Activated T-helper 2 cell treated with anti-CD3 and anti-CD28 coated beads, Interferon-gamma antibody, Interleukin-2, Interleukin-4, amounts not matched to agents 10 μg/mL and 5 μg/mL and 100 μg/mL, durations not matched to agents 14 hours and 24 hours and 36 hours (primary cell): ENCODE results near the gene KIF6. TPM values are rescaled to one million over a fixed set of nuclear protein-coding genes. Genes with fewer than 3 reads are reported as not detected.

Source experiments
- DNase-seq: peaks from one replicate; pipeline ENCODE4 v3.0.0; 2021; ENCODE audit warnings: low spot score
- H3K27ac Mint-ChIP-seq: one replicate; pipeline ENCODE4 v1.8.0; 2021; ENCODE audit warnings: mixed read lengths
- H3K27me3 Mint-ChIP-seq: one replicate; pipeline ENCODE4 v1.8.0; 2021; ENCODE audit warnings: low read depth, mixed read lengths
- H3K36me3 Mint-ChIP-seq: one replicate; pipeline ENCODE4 v1.8.0; 2021; ENCODE audit warnings: low read depth, mixed read lengths
- H3K4me1 Mint-ChIP-seq: one replicate; pipeline ENCODE4 v1.8.0; 2021; ENCODE audit warnings: low read depth, mixed read lengths
- H3K4me3 Mint-ChIP-seq: one replicate; pipeline ENCODE4 v1.8.0; 2021; ENCODE audit warnings: low read depth, mild to moderate bottlenecking, moderate library complexity, mixed read lengths
- H3K9me3 Mint-ChIP-seq: one replicate; pipeline ENCODE4 v1.8.0; 2021; ENCODE audit warnings: mixed read lengths
- intact Hi-C: fragments of 100-400 bp; cut with micrococcal nuclease; formaldehyde crosslinking; loops from one replicate; pipeline ENCODE4 v1.15.1; 2023
- total RNA-seq: library from RNA; stranded (reverse); gene quantifications from 2 replicates; pipeline ENCODE4 v1.2.3, GENCODE V29; 2022

KIF6 gene
- total RNA-seq, 1 donor from 2014 or later = 0.25 TPM

DNA sequence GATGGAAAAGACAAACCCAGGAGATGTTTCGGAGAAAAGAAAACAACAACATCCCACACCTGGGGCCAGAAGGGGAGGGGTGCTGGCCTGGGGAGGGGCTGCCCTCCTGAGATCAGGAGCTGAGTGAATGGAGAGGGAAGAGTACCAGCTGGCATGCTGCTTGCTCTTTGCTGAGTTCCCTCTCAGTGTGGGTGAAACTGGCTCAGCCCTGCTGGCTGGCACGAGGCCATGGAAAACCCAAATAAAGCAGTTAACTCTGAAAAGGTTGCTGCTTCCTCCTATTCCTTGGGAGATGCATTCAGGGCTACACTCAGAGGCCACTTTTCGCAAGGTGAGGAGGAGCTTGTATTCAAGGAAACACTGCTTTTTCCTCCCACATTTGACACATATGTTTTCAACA, 394.7 kb downstream of the KIF6 start:
- H3K36me3 Mint-ChIP-seq = no peaks in the 10 kb centered on the region
- intact Hi-C loops = no loop called here
- no peak for DNase-seq
- H3K27me3 Mint-ChIP-seq = peaks cover 15% of the 10 kb centered on the region
- H3K9me3 Mint-ChIP-seq = no peaks in the 10 kb centered on the region
- H3K4me1 Mint-ChIP-seq = no peaks in the 10 kb centered on the region
- no peak overlapping the region for H3K27ac Mint-ChIP-seq
- H3K4me3 Mint-ChIP-seq = no peak overlapping the region

DNA sequence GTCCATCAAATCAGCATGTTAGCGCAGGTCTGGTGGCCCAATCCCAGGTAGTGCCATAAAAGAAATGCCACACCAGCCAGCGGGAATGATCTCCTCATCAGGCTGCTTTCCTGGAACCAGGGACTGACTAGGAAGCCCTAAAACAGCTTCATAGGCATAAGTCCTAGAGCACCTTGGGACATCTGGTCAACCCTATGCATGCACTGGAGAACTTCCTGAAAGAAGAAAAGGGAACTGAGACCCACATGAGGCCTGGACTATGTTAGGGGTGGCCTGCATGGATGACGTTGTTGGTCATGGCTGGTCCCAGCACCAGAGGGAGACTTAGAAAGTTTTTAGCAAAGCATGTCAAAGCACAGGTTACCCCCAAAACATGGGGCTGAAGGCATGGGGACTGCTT, 395.2 kb downstream of the KIF6 start:
- H3K4me1 Mint-ChIP-seq = no peaks in the 10 kb centered on the region
- DNase-seq = no peak
- no peaks in the 10 kb centered on the region for H3K36me3 Mint-ChIP-seq
- H3K9me3 Mint-ChIP-seq = no peaks in the 10 kb centered on the region
- peaks cover 20% of the 10 kb centered on the region for H3K27me3 Mint-ChIP-seq
- H3K27ac Mint-ChIP-seq = no peak overlapping the region
- no peak overlapping the region for H3K4me3 Mint-ChIP-seq
- intact Hi-C loops = no loop called here

DNA sequence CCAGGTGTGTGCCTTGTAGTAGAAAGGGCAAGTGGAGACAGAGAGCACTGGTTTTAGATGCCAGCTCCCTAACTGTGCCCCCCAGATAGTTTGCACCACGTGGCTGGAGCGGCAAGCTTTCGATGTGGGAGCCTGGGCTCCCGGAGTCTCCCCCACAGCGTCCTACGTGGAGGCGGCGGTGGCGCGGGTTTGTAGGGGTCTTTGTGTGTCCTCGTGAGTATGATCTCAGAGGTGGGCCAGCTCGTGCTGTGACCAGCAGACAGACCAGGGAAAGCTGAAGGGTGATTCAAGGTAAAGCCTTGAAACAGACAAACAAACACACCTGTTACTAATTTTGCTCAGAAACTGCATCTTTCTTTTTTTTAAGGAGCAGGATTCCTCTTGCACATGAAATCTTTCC, 397.1 kb downstream of the KIF6 start:
- intact Hi-C loops = no loop called here
- no peaks in the 10 kb centered on the region for H3K4me1 Mint-ChIP-seq
- H3K9me3 Mint-ChIP-seq = no peaks in the 10 kb centered on the region
- no peaks in the 10 kb centered on the region for H3K36me3 Mint-ChIP-seq
- H3K4me3 Mint-ChIP-seq = no peak overlapping the region
- DNase-seq = no peak
- H3K27ac Mint-ChIP-seq = no peak overlapping the region
- peaks cover 17% of the 10 kb centered on the region for H3K27me3 Mint-ChIP-seq

DNA sequence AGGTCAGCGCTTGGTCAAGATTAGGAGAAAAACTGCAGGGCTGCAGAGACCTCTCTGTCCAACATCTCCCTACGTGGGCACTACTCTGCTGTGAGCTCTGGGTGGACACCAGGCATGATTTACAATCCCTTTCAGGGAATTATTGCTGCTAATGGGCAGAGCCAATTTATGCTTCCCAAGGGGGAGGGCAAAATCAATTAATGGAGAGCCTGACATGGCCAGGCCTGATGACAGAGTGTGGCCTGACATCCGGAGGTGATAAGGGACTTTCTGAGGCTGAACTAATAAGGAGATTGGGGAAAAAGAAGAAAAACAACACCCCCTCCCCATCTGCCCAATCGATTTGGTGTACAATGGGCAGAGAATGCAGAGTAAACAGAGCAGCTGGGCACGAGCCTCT, 397.7 kb downstream of the KIF6 start:
- intact Hi-C loops = no loop called here

DNA sequence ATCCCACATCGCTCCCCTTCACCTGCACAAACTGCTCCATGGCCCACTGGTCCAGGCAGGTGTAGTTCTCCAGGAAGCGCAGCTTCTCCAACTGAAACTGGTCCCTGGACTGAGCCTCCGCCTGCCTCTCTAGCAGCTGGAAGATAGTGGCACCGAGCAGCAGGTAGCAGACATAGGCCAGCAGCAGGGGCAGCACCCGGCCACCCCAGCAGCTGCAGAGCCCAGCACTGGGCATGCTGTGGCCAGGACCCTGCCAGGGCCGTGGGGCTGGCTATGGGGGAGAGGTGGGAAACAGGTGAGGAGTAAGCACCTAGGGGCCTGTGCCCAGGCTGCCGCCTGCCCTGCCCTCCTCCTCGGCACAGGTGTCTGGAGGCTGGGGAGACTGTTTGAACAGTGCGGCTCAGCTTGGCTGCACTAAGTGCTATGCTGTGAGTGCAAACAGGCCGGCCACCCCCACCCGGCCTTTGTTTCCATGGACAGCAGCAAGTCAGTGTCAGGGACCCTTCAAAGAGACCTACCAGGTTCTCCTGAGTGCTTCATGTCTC, 402.8 kb downstream of the KIF6 start, which contains the start of gene KCNK16:
KCNK16 (minus strand) TSS at position 397 of the 545 bp plus-strand sequence; CDS start at position 235, 162 bp downstream.
- Mint-ChIP-seq H3K27ac (no peak within 1 kb of the TSS), H3K9me3 (no peaks in the 10 kb centered on the region), H3K4me3 (no peak within 1 kb of the TSS), H3K4me1 (no peaks in the 10 kb centered on the region), H3K36me3 (no peaks in the 10 kb centered on the region), H3K27me3 (peaks cover 19% of the 10 kb centered on the region)
- intact Hi-C loops = no loop called here
- no peak for DNase-seq

More for the DNA sequence above, 397.7 kb downstream of the KIF6 start:
- no peaks in the 10 kb centered on the region for H3K9me3 Mint-ChIP-seq
- H3K27ac Mint-ChIP-seq = no peak overlapping the region
- no peak overlapping the region for H3K4me3 Mint-ChIP-seq
- peaks cover 12% of the 10 kb centered on the region for H3K27me3 Mint-ChIP-seq
- no peaks in the 10 kb centered on the region for H3K36me3 Mint-ChIP-seq
- H3K4me1 Mint-ChIP-seq = no peaks in the 10 kb centered on the region
- DNase-seq = no peak

DNA sequence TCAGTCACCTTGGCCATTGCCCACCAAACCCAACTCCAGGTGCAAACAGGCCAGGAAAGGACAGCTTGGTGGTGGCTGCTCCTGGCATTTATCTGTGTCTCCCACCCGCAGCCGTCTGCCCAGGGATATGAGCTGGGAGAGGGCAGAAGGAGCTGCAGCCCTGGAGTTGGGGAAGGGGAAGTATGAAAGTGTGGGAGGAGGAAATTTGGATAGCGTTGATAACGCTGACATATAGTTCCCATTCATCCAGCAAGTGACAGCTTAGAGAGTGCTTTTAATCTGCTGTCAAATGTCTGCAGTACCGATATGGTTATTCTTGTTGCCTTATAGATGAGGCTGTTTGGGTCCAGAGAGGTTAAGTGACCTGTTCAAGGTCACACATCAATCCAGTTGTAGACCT, 403.4 kb downstream of the KIF6 start:
- intact Hi-C loops = no loop called here
- Mint-ChIP-seq H3K27me3 (peaks cover 21% of the 10 kb centered on the region), H3K4me3 (no peak overlapping the region), H3K36me3 (no peaks in the 10 kb centered on the region), H3K27ac (no peak overlapping the region), H3K9me3 (no peaks in the 10 kb centered on the region), H3K4me1 (no peaks in the 10 kb centered on the region)
- DNase-seq = no peak

DNA sequence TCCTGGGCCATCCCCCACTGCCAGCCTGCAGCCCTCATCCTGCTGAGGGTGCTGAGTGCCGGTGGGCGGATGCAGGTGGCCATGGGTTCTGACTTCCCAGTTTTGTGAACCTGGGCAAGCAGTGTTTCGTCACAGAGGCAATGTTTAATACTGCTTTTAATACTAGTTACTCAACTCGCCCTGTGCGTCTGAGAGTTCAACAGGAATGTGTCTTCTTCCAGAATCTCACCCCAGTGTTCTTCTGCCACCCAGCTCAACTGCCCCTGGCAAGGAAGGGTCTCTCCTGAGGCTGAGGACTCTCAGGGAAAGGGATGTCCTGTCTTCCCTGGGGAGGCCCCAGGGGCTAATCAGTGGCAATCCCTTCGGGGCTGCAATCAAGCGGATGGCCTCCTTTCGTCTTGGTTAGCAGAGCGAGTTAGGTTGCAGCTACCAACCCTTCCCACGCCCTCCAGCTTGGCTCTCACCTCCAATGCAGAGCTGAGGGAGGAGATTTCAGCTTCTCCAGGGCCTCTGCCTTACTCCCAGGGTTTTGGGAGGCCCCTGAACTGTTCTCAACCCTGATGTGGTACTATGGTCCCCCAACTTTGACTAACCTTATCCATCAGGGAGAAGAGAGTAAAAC, 404.7 kb downstream of the KIF6 start:
- no peak overlapping the region for H3K27ac Mint-ChIP-seq
- no peak overlapping the region for H3K4me3 Mint-ChIP-seq

DNA sequence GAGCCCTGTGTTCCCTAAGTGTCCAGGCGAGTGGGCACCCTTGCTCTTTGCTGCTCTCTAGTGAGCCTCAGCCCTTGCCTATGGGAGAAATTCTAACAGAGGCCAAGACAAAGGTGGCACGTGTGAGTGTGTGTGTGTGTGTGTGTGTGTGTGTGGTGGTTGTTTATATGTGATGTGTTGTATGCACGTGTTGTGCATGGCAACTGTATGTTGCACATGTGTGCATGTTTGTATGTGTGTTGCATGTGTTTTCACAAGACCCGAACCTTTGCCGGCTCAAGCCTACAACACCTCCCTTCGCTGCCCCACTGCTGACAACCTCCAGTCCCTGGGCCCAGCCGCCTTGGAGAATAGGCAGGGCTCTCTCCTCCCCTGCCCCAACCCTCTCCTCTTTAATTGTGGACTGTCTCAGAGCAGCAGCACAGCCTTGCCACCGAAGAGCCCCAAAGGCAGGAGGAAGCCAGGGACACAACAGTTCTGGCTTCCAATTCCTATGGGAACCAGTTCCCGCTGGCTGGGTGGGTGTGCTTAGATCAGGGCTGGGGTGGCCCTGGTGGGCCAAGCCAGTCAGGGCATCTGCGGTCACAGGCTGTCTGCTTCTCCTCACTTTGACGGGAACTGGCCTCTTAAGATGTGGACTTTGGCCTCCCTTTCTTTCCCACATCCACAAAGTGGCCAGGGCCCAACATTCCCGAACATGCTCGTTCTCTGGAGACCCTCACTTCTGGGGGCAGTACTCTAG, 405.4 kb downstream of the KIF6 start:
- intact Hi-C loops = no loop called here
- Mint-ChIP-seq H3K4me3 (no peak overlapping the region), H3K36me3 (no peaks in the 10 kb centered on the region), H3K4me1 (peaks cover 2% of the 10 kb centered on the region), H3K27ac (no peak overlapping the region), H3K27me3 (peaks cover 29% of the 10 kb centered on the region), H3K9me3 (no peaks in the 10 kb centered on the region)
- no peak for DNase-seq

More for the DNA sequence above, 404.7 kb downstream of the KIF6 start:
- Mint-ChIP-seq H3K4me1 (no peaks in the 10 kb centered on the region), H3K36me3 (no peaks in the 10 kb centered on the region), H3K9me3 (no peaks in the 10 kb centered on the region), H3K27me3 (peaks cover 27% of the 10 kb centered on the region)
- intact Hi-C loops = no loop called here
- DNase-seq = no peak

DNA sequence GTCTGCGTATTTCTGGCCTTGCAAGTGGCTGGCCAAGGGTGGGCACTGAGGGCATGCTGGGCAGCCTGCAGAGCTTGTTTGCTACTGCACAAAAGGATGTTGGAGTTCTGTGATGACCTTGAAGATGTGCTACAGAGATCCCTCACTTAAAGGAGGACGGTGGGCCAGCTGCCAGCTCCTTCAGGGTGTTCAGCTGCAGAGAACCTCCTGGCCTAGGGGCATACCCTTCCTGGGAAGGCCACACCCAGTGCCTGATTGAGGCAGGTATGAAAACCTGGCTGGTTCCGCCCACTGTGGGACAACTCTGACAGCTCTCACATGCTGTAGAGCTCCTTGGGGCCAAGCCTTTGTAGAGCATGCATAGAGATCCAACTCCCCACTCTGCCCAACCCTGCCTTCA, 408.0 kb downstream of the KIF6 start:
- Mint-ChIP-seq H3K4me1 (peaks cover 4% of the 10 kb centered on the region), H3K27me3 (peaks cover 45% of the 10 kb centered on the region), H3K9me3 (no peaks in the 10 kb centered on the region), H3K4me3 (no peak overlapping the region), H3K27ac (no peak overlapping the region), H3K36me3 (no peaks in the 10 kb centered on the region)
- DNase-seq = no peak
- intact Hi-C loops = no loop called here

DNA sequence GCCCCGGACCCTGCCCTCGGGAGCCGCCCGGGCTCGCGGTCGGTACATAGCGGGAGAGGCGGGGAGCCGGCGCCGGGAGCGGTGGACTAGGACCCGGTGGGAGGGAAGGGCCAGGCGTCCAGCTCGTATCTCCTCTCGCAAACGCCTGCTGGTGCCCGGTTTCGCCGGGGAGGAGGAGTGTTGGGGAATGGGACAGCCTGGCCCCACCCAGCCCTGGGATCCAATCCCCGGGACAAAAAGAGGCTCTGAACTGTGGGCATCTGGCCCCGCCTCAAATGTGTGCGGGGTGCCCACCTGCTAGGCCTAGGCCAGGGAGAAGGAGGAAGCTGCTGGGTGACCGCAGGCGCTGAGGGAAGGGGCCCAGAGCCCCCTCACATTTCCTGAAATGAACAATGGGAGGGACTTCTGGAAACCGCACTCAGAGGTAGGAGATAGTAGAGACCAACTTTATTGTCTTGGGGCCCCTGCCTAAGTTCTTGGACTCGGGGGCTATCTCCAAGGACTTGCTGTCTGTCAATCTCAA, 410.9 kb downstream of the KIF6 start, which contains the start of gene KCNK17:
KCNK17 (minus strand) TSS at position 147 of the 523 bp plus-strand sequence; CDS start at position 48, 99 bp downstream.
- intact Hi-C loops = loop anchor here (5.0 kb wide), 1 partner anchor 317 kb away; no protein-coding TSS in a partner anchor
- DNase-seq = no peak
- Mint-ChIP-seq H3K9me3 (no peaks in the 10 kb centered on the region), H3K27me3 (peaks cover 58% of the 10 kb centered on the region), H3K36me3 (no peaks in the 10 kb centered on the region), H3K4me1 (peaks cover 4% of the 10 kb centered on the region), H3K4me3 (no peak within 1 kb of the TSS), H3K27ac (no peak within 1 kb of the TSS)

DNA sequence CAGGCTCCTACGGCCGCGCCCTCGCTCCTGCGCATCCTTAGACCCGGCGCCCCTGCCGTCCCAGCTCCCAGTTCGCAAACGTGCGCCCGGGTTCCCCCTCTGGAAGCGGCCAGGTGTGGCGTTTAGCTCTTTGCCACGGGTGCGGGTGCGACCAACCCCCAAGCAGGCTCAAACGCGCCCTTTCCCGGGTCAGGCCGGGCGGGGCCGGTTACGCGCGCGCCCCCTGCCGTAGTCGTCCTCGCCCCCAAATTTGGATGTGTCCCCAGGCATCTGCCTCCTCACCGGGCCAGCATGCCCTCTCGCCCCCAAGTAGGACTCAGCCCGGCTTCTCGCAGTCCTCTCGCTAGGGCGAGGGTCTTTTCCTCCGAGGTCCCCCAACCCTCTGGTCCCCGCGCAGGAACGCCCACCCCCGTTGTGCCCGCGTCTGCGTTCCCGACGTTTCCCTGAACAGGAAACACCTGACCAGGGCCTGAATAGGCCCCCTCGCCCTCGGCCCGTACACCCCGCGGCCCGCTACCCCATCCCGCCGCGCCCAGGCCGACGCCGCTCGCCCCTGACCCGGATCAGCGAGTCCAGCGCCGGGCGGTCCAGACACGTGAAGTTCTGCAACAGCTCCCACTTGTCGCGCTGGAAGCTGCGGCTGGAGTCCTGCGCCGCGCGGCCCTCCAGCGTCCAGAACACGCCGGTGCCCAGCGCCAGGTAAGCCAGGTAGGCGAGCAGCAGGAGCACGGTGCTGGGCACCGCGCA, 411.5 kb downstream of the KIF6 start:
- H3K36me3 Mint-ChIP-seq = no peaks in the 10 kb centered on the region
- H3K4me3 Mint-ChIP-seq = no peak overlapping the region
- peaks cover 4% of the 10 kb centered on the region for H3K4me1 Mint-ChIP-seq
- DNase-seq = no peak
- no peak overlapping the region for H3K27ac Mint-ChIP-seq
- H3K9me3 Mint-ChIP-seq = no peaks in the 10 kb centered on the region
- peaks cover 54% of the 10 kb centered on the region for H3K27me3 Mint-ChIP-seq
- intact Hi-C loops = loop anchor here (5.0 kb wide), 1 partner anchor 316 kb away; no protein-coding TSS in a partner anchor

DNA sequence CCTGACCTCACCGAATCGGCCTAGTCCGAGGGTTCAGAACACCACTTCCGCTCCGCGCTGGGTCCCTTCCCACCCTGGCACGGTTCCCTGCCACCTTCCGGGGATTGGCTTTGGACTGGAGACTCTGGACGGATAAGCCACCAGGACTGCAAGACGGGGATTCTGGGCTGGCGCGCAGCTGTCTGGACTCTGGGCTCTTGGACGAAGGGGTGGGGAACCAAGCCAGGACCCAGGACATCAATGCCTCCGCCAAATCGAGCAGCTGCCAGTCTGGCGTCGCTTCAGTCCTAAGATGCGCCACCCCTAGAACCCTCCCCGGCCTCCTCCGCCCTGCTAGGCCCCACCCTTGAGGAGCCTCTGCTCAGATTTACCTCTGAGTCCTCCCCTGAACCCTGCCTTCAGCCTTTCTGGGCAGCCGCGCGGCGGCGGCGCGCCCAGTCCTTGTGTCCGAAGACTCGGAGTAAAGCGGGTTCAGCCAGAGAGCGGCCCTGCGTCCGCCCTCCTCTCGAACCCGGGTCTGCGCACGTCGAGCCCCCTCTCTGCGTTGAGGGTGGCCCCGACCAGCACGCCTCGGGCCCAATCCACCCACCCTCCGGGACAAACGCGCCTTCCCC, 412.2 kb downstream of the KIF6 start:
- intact Hi-C loops = loop anchor here (5.0 kb wide), 1 partner anchor 316 kb away; no protein-coding TSS in a partner anchor

More for the DNA sequence above, 412.2 kb downstream of the KIF6 start:
- no peaks in the 10 kb centered on the region for H3K9me3 Mint-ChIP-seq
- no peak overlapping the region for H3K4me3 Mint-ChIP-seq
- H3K4me1 Mint-ChIP-seq = peaks cover 4% of the 10 kb centered on the region
- no peaks in the 10 kb centered on the region for H3K36me3 Mint-ChIP-seq
- H3K27ac Mint-ChIP-seq = no peak overlapping the region
- DNase-seq = no peak
- peaks cover 51% of the 10 kb centered on the region for H3K27me3 Mint-ChIP-seq
